ENCODE results near the gene FN1. TPM values are rescaled to one million over a fixed set of nuclear protein-coding genes. Genes with fewer than 3 reads are reported as not detected.

Gene FN1
- total and polyA plus RNA-seq, 12 donors = 67.8 to 888 (median 136) TPM

DNA sequence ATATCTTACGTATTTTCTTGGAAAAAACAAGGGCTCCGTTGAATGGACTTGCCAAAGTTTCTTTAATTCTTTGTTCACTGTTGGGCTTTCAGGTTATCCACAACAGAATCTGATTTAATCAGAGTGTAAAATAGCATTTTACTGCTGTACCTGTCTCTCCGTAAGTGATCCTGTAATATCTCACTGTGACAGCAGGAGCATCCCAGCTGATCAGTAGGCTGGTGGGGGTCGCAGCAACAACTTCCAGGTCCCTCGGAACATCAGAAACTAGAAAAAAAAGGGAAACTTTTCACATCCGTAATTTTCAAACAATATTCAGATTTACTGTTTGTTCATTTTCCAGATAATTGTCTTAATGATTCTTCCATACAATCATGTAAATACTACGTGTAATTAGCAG lies 51.2 kb downstream of the FN1 start:
- H3K4me1 ChIP-seq = no peaks in the 10 kb centered on the region
- H3K27ac ChIP-seq = no peak overlapping the region
- intact Hi-C loops (cut with DNase I) = loop anchor here in 1 of 10 donors (1.0 kb wide), 1 partner anchor 8 kb away; no protein-coding TSS in a partner anchor
- H3K27me3 ChIP-seq = no peaks in the 10 kb centered on the region
- H3K36me3 ChIP-seq = peaks cover 0 to 100% (median 21%) of the 10 kb centered on the region in 9 donors
- 80 to 87% methylated on average over 7 of the region's 7 CpGs for WGBS, 2 donors
- TF ChIP-seq, protein P1, sequence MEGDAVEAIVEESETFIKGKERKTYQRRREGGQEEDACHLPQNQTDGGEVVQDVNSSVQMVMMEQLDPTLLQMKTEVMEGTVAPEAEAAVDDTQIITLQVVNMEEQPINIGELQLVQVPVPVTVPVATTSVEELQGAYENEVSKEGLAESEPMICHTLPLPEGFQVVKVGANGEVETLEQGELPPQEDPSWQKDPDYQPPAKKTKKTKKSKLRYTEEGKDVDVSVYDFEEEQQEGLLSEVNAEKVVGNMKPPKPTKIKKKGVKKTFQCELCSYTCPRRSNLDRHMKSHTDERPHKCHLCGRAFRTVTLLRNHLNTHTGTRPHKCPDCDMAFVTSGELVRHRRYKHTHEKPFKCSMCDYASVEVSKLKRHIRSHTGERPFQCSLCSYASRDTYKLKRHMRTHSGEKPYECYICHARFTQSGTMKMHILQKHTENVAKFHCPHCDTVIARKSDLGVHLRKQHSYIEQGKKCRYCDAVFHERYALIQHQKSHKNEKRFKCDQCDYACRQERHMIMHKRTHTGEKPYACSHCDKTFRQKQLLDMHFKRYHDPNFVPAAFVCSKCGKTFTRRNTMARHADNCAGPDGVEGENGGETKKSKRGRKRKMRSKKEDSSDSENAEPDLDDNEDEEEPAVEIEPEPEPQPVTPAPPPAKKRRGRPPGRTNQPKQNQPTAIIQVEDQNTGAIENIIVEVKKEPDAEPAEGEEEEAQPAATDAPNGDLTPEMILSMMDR (IDR thresholded peaks at IDR 0.05) = no peak
- H3K4me3 ChIP-seq = no peak overlapping the region
- DNase-seq (no peak), ATAC-seq (no peak)
- H3K9me3 ChIP-seq = no peaks in the 10 kb centered on the region

DNA sequence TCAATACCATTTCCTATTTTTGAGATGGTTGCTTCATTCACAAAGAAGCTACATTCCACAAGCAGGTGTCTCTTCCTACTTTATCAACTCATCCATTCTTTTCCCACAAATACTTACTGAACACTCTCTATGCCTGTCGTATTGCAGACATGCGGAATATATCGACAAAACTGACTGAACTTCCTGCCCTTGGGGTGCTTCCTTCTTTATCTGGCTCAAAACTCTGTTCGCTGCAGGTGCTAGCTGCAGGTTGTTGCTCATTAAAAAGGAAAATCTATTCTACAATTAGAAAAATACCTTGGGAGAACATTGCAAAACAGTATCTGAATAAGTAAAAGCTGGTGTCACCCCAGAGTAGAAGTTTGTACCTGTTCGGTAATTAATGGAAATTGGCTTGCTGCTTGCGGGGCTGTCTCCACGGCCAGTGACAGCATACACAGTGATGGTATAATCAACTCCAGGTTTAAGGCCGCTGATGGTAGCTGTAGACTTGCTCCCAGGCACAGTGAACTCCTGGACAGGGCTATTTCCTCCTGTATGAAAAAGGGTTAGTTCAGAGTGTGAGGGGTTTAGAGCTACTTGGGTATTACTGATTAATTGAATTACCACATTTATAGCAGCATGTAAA lies 52.1 kb downstream of the FN1 start:
- TF ChIP-seq, protein P1 (IDR thresholded peaks at IDR 0.05) = no peak
- DNase-seq (no peak), ATAC-seq (no peak)
- intact Hi-C loops (cut with DNase I) = no loop called here
- Histone ChIP-seq H3K27me3 (no peaks in the 10 kb centered on the region), H3K27ac (no peak overlapping the region), H3K36me3 (peaks cover 0 to 100% (median 21%) of the 10 kb centered on the region in 9 donors), H3K4me3 (no peak overlapping the region), H3K9me3 (no peaks in the 10 kb centered on the region), H3K4me1 (no peaks in the 10 kb centered on the region)
- 95 to 96% methylated on average over 8 of the region's 8 CpGs for WGBS, 2 donors

DNA sequence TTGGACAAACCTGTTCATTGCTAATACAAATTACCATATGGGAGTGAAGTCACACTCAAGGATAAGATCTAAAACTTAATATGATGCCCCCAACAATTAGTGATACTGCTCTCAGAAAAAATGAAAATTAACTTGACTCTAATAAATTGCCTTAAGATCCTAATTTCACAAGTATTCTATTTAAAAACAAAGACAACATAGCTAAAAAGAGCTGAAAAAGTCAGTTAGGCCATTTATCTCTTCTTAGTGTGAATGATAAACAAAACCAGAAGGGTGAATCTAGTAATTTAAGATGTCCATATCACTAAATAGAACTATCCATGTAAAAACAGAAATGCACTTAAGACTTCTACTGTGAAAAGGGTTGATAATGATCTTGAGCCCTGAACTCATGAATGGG lies 53.4 kb downstream of the FN1 start:
- H3K36me3 ChIP-seq = peaks cover 0 to 100% (median 21%) of the 10 kb centered on the region in 9 donors

DNA sequence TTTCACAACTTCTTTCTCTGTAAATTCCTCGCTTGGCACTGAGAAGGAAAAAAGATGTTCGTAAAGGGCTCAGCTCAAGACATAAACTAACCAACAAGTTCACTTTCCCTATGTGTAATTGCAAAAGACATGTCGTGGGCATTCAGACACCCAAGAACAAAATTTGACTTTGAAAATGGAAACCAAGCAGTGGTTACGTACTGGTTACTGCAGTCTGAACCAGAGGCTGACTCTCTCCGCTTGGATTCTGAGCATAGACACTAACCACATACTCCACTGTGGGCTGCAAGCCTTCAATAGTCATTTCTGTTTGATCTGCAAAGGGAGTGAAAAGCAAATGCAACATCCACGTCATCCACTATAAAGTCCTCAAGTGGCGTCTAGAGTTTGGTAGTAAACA lies 53.9 kb downstream of the FN1 start:
- no peak overlapping the region for H3K27ac ChIP-seq
- no peaks in the 10 kb centered on the region for H3K27me3 ChIP-seq
- intact Hi-C loops (cut with DNase I) = no loop called here
- H3K4me3 ChIP-seq = no peak overlapping the region
- TF ChIP-seq, protein P1 (IDR thresholded peaks at IDR 0.05) = no peak
- no peaks in the 10 kb centered on the region for H3K9me3 ChIP-seq
- ATAC-seq (no peak), DNase-seq (no peak)
- 91 to 95% methylated on average over 7 of the region's 7 CpGs for WGBS, 2 donors
- peaks cover 0 to 100% (median 21%) of the 10 kb centered on the region in 9 donors for H3K36me3 ChIP-seq
- no peaks in the 10 kb centered on the region for H3K4me1 ChIP-seq

More for the DNA sequence above, 53.4 kb downstream of the FN1 start:
- H3K9me3 ChIP-seq = no peaks in the 10 kb centered on the region
- no peak overlapping the region for H3K27ac ChIP-seq
- H3K4me1 ChIP-seq = no peaks in the 10 kb centered on the region
- DNase-seq (no peak), ATAC-seq (no peak)
- no peak overlapping the region for H3K4me3 ChIP-seq
- intact Hi-C loops (cut with DNase I) = no loop called here
- H3K27me3 ChIP-seq = no peaks in the 10 kb centered on the region
- TF ChIP-seq, protein P1 (IDR thresholded peaks at IDR 0.05) = no peak
